Occipital lobe (tissue), 2 donors: ENCODE data around the gene TRPC4. TPM values are rescaled to one million over a fixed set of nuclear protein-coding genes. Genes with fewer than 3 reads are reported as not detected.

Experiments used
- DNase-seq: peaks from one replicate; lab custom pipeline; 2025; lab: John Stamatoyannopoulos, UW
- total RNA-seq: library from RNA; depleted of rRNA; stranded (reverse); fragments of >200 nt; gene quantifications from one replicate; pipeline ENCODE4 v1.2.3, GENCODE V29; 2014

Gene TRPC4
- total RNA-seq, 1 donor from 2014 or later: 55.4 TPM

DNA sequence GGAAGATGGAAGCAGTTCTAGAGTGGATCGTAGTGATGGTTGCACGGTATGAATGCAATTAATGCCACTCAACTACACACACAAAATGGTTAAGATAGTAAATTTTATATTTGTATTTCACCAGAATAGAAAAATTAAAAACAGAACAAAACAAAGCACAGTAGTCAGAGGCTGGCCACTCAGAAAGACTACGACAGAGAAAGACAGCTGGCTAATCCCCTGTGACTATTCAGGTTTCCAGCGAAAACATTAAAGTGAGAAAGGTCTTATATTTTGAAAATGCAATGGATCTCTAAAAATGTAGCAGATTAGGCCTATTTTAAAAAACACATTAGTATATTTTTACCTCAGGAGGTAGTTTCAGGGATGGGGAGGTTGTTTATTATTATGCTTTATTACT is 139.7 kb downstream of the TRPC4 start:
- no peak for DNase-seq

GRCh38 chr13:37716420-37717195 is 153.0 kb downstream of the TRPC4 start:
- no peak for DNase-seq

DNA sequence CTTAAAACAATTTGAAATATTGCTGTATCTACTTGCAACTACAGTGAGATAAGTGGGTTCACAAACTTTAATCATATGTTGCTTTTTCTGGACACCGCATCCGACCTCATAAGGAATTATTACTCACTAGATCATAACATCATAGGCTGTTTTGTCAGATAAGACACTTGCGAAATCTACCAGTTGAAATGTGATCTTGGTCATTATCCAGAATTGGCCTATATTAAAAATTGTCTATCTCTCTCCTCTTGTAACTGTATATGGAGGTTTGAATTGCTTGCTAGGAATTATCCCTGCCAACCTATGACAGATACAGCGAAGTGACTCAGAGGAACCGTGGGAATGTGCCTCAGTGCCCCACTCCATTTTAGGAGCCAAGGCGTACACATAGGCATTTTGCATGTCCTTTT is 154.0 kb downstream of the TRPC4 start:
- DNase-seq: no peak

GRCh38 chr13:37709318-37709717 is 160.3 kb downstream of the TRPC4 start:
- DNase-seq: no peak

DNA sequence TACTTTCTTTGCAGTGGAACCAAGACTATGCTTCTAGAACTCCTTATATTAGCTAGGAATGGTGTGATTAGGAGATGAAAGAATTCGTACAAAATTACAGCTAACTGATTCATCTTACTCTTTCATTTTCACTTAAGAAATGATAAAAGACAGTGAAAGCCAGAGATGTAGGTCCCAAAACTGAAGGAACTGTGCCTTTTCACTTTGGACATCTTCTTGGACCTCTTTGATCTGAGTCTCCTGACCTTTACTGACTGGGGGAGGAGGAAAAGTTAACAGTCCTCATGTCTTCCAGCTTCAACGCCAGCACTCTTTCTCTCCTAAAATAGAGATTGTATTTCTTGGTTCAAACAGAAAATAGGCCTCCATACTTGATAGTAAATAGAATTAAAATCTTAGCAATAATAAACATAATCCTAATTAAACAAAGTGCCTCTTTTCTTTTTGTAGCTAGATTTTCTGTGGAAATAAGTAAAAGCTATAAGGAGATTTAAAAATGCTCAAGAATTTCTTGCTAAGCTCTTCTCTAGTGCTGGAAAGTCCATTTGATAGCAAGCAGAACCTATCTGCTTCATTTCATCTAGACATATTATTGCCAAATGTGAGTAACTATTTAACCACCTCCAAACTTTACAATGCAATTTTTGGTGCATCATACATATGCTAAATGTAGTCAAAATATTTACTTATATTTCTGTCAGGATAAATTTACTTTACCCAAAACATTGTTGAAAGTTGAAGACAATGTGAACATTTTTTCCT is 161.7 kb downstream of the TRPC4 start:
- DNase-seq: no peak

- DNase-seq: no peak
Observed at GRCh38 chr13:37706041-37706440, 163.5 kb downstream of the TRPC4 start.

DNA sequence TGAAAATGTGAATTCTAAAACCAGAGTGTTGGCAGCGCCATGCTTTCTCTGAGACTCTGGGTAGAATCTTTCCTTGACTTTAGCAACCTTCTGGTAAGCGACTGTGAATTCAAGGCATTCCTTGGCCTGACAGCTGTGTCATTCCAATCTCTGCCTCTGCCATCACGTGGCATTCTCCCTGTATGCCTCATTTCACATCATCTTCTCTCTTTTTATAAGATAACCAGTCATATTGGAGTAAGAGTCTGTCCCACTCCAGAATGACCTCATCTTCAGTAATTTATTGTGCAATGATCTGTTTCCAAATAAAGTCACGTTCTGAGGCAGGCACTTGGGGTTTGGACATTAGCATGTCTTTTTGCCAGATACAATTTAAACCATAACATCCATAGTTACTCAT is 167.6 kb downstream of the TRPC4 start:
- DNase-seq: no peak

GRCh38 chr13:37701306-37701705 is 168.3 kb downstream of the TRPC4 start:
- no peak for DNase-seq

DNA sequence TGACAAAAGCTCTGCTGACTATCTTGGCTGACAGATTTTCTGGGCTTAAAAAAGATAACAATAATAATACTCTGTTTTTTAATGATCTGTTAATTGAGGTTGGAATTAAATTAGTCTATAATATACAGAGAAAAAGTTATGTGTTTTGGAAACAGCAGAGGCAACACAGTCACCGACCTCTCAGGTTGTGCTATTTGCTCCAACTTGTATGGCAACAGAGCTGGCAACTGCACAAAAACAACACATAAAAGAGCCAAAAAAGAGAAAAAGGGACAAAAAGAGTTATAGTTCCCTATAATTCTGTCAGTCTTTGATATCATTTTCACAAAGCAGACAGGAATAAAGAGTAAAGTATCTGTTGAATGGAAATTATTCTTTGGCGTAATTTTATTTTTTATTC is 168.7 kb downstream of the TRPC4 start:
- no peak for DNase-seq

DNA sequence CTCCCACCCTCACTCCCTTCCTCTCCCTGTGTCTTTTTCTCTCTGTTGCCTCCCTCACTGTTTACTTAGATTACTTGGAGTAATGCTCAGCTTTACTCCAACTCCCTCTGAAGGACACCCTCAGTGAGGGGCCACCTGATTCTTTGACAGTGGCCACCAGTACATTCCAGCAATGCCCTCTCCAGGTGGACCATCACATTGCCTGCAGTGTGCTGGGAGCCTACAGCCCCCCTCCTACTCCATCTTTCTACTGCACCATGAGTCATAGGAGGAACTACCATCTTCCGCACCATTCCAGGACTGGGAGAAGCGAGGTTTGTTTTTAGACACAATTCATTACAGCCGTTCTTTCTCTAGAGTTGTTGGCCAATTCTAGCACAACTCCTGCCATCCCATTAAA is 174.4 kb downstream of the TRPC4 start:
- DNase-seq: no peak

DNA sequence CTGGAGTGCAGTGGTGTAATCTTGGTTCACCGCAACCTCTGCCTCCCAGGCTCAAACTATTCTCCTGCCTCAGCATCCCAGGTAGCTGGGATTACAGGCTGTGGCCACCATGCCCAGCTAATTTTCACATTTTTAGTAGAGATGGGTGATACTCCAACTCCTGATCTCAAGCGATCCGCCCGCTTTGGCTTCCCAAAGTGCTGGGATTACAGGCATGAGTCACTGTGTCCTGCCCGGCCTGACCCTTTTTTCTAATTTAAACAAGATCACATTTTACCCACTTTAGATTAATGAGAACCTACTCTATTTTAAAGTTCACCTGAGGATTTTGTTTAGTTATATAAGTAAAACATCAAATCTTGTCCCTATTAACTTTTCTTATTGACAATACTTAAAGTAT is 179.2 kb downstream of the TRPC4 start:
- DNase-seq: no peak

- no peak for DNase-seq
Observed at GRCh38 chr13:37686501-37686900, 183.1 kb downstream of the TRPC4 start.

DNA sequence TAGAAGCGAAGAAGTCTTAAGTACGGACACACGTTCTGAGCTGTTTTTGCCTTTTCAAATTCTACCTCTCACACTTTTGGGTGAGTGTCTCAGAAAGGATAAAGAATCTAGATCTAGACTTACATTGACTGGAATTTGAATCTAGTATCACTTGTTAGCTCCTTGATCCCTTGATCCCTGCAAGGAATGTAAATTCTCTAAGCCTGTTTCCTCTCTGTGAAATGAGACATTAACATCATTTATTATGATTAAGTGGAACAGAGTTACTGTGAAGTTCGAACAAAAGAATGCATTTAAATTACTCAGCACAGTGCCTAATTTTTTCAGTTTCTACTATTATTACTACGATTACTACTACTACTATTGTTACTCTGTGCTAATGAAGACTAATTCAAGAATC is 184.4 kb downstream of the TRPC4 start:
- no peak for DNase-seq

DNA sequence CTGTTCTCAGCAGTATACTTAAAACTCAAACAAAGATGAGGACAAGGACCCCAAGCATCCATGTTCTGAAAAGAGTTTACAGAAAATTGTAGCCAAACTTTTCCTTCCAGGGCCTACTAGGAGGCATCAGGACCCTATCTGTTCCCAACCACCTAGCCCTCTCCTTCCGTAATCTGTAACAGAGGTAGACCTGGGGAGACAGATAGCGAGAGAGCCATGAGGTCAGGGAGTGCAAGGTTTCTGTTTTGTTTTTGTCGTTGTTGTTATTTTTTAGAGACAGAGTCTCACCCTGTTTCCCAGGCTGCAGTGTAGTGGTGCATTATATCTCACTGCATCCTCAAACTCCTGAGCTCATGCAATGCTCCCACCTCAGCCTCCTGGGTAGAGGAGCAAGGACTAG is 187.1 kb downstream of the TRPC4 start:
- no peak for DNase-seq

GRCh38 chr13:37681281-37682032 is 188.1 kb downstream of the TRPC4 start:
- DNase-seq: no peak

GRCh38 chr13:37680137-37680536 is 189.4 kb downstream of the TRPC4 start:
- DNase-seq: no peak

GRCh38 chr13:37679043-37679442 is 190.5 kb downstream of the TRPC4 start:
- DNase-seq: no peak

GRCh38 chr13:37669845-37670244 is 199.7 kb downstream of the TRPC4 start:
- DNase-seq: no peak

DNA sequence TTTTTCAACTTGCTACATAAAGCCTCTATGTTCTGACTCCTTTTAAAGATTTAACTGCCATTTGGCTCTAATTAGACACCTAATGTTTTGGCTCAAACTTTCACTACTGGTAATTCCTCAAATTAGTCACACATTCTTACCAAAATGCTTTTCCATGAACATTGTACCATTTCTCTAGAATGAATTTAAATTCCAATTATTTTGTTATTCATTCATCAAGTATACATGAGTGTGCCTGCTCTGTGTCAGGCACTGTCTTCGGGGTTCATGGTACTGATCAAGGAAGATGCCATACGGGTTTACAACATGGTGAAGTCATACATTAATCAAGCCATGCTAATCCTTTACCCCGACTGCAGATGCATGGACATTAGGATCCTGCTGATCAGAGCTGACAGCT is 201.9 kb downstream of the TRPC4 start:
- no peak for DNase-seq

GRCh38 chr13:37666036-37666435 is 203.5 kb downstream of the TRPC4 start:
- no peak for DNase-seq

- no peak for DNase-seq
Observed at GRCh38 chr13:37665420-37665819, 204.2 kb downstream of the TRPC4 start.

GRCh38 chr13:37663724-37664123 is 205.8 kb downstream of the TRPC4 start:
- DNase-seq: no peak
